Liver (tissue), 9 donors: Measurements from ENCODE around the gene GABRA5. TPM values are rescaled to one million over a fixed set of nuclear protein-coding genes. Genes with fewer than 3 reads are reported as not detected.

Experiments
- DNase-seq: peaks from one replicate; pipeline ENCODE4 v3.0.0-alpha.2; 2017; ENCODE audit warnings: low spot score
- H3K27ac ChIP-seq, 2 donors: one replicate each; pipeline ENCODE4 v1.7.0; 2013; ENCODE audit warnings: inconsistent platforms in 2 of 2, low read length in 2 of 2, control low read depth in 1 of 2, low read depth in 1 of 2, mild to moderate bottlenecking in 1 of 2
- H3K27me3 ChIP-seq, 4 donors: one replicate each; pipeline versions ENCODE4 v1.6.1 to v1.7.0; 2013; ENCODE audit warnings: low read length in 3 of 4, inconsistent platforms in 1 of 4, mild to moderate bottlenecking in 1 of 4, moderate library complexity in 1 of 4; ENCODE audit not compliant: control insufficient read depth in 4 of 4, insufficient read depth in 4 of 4
- H3K36me3 ChIP-seq, 4 donors: one replicate each; pipeline versions ENCODE4 v1.6.1 to v1.7.0; 2013; ENCODE audit warnings: low read length in 3 of 4, mild to moderate bottlenecking in 3 of 4, low read depth in 1 of 4, moderate library complexity in 1 of 4; ENCODE audit not compliant: control insufficient read depth in 4 of 4, insufficient read depth in 3 of 4
- H3K4me1 ChIP-seq, 4 donors: one replicate each; pipeline versions ENCODE4 v1.6.1 to v1.7.0; 2013; ENCODE audit warnings: low read length in 3 of 4, mild to moderate bottlenecking in 3 of 4, moderate library complexity in 1 of 4; ENCODE audit not compliant: control insufficient read depth in 4 of 4, insufficient read depth in 4 of 4
- H3K4me3 ChIP-seq, 3 donors: one replicate each; pipeline versions ENCODE4 v1.6.1 to v1.7.0; 2013; ENCODE audit warnings: low read length in 3 of 3, control low read depth in 1 of 3, low read depth in 1 of 3, mild to moderate bottlenecking in 1 of 3
- H3K9ac ChIP-seq, 2 donors: one replicate each; pipeline ENCODE4 v1.7.0; 2013; ENCODE audit warnings: low read length in 2 of 2, mild to moderate bottlenecking in 2 of 2, moderate library complexity in 2 of 2, control low read depth in 1 of 2, low read depth in 1 of 2
- H3K9me3 ChIP-seq, 4 donors: one replicate each; pipeline versions ENCODE4 v1.6.1 to v1.7.0; 2013; ENCODE audit warnings: low read length in 3 of 4; ENCODE audit not compliant: control insufficient read depth in 4 of 4
- CTCF ChIP-seq: fragments of 150-350 bp; IDR thresholded peaks from 2 replicates; pipeline ENCODE4 v1.5.1; 2017; ENCODE audit warnings: improper control_type of control experiment, low read depth, low read length; ENCODE audit not compliant: missing input control
- FOXA1 ChIP-seq: IDR thresholded peaks from 2 replicates; pipeline ENCODE4 v1.6.1; 2016; ENCODE audit warnings: antibody characterized with exemption
- FOXA2 ChIP-seq: IDR thresholded peaks from 2 replicates; pipeline ENCODE4 v1.6.1; 2016; ENCODE audit warnings: antibody characterized with exemption
- GABPA ChIP-seq, 2 donors: IDR thresholded peaks in 1 of 2; conservative IDR thresholded peaks in 1 of 2; 2 replicates each; pipeline ENCODE4 v1.6.1; 2016; ENCODE audit warnings: antibody characterized with exemption in 2 of 2, mild to moderate bottlenecking in 1 of 2, moderate library complexity in 1 of 2
- HNF4A ChIP-seq, 2 donors: conservative IDR thresholded peaks; 2 replicates each; pipeline ENCODE4 v1.6.1; 2016; ENCODE audit warnings: antibody characterized with exemption in 2 of 2, mild to moderate bottlenecking in 2 of 2
- HNF4G ChIP-seq: IDR thresholded peaks from 2 replicates; pipeline ENCODE4 v1.6.1; 2016; ENCODE audit warnings: antibody characterized with exemption
- JUND ChIP-seq, 2 donors: IDR thresholded peaks; 2 replicates each; pipeline ENCODE4 v1.6.1; 2016; ENCODE audit warnings: antibody characterized with exemption in 2 of 2
- MAX ChIP-seq: IDR thresholded peaks from 2 replicates; pipeline ENCODE4 v1.6.1; 2016; ENCODE audit warnings: antibody characterized with exemption
- NR2F2 ChIP-seq: IDR thresholded peaks from 2 replicates; pipeline ENCODE4 v1.6.1; 2016; ENCODE audit warnings: antibody characterized with exemption
- RAD21 ChIP-seq, 2 donors: IDR thresholded peaks; 2 replicates each; pipeline ENCODE4 v1.6.1; 2016; ENCODE audit warnings: antibody characterized with exemption in 2 of 2, mild to moderate bottlenecking in 2 of 2
- SP1 ChIP-seq: IDR thresholded peaks from 2 replicates; pipeline ENCODE4 v1.6.1; 2018; ENCODE audit warnings: antibody characterized with exemption, mild to moderate bottlenecking
- TAF1 ChIP-seq: conservative IDR thresholded peaks from 2 replicates; pipeline ENCODE4 v1.6.1; 2016; ENCODE audit warnings: antibody characterized with exemption, mild to moderate bottlenecking
- YY1 ChIP-seq: IDR thresholded peaks from 2 replicates; pipeline ENCODE4 v1.6.1; 2016; ENCODE audit warnings: antibody characterized with exemption, mild to moderate bottlenecking
- WGBS: extraction: QIAGEN DNeasy Blood & Tissue Kit; methylation state at CpG from one replicate; pipeline ENCODE4 v1.1.7; 2013; 5-methylcytosine and 5-hydroxymethylcytosine counted together
- polyA plus RNA-seq, 2 donors: library from polyadenylated mRNA; stranded (reverse) in 1 of 2; unstranded in 1 of 2; fragments of 200-250 nt in 1 of 2; fragments of >200 nt in 1 of 2; fragmentation: Nextera tagmentation in 1 of 2; extraction: Ambion mirVana in 1 of 2; gene quantifications; one replicate each; pipeline versions ENCODE4 v1.2.1 to v1.2.3, GENCODE V29; 2013 to 2015
- total RNA-seq, 2 donors: library from RNA; depleted of rRNA; stranded (reverse); fragments of >200 nt; gene quantifications; one replicate each; pipeline ENCODE4 v1.2.3, GENCODE V29; 2014
- TF ChIP-seq, protein P1 (sequence below): IDR thresholded peaks from 2 replicates; pipeline ENCODE4 v1.6.1; 2016; ENCODE audit warnings: antibody characterized with exemption, mild to moderate bottlenecking
- TF ChIP-seq, protein P2 (sequence below): IDR thresholded peaks from 2 replicates; pipeline ENCODE4 v1.6.1; 2016; ENCODE audit warnings: antibody characterized with exemption
- donor health status: healthy.
- donor health status: healthy.
- donor health status: healthy.
- donor health status: healthy.
- donor health status: healthy.

GABRA5 gene
- total and polyA plus RNA-seq, 4 donors: not detected

- Histone ChIP-seq H3K36me3 (no peaks in the 10 kb centered on the region), H3K4me3 (no peak overlapping the region), H3K27ac (no peak overlapping the region), H3K9ac (no peak overlapping the region), H3K4me1 (no peaks in the 10 kb centered on the region), H3K27me3 (peaks cover 0 to 5% (median 2%) of the 10 kb centered on the region in 4 donors), H3K9me3 (no peaks in the 10 kb centered on the region)
- 74% methylated on average over 6 of the region's 6 CpGs for WGBS
- TF ChIP-seq HNF4A (conservative IDR thresholded peaks at IDR 0.05): no peak
- no peak for TF ChIP-seq MAX
- TF ChIP-seq YY1: no peak
- TF ChIP-seq HNF4G: no peak
- TF ChIP-seq, protein P1, sequence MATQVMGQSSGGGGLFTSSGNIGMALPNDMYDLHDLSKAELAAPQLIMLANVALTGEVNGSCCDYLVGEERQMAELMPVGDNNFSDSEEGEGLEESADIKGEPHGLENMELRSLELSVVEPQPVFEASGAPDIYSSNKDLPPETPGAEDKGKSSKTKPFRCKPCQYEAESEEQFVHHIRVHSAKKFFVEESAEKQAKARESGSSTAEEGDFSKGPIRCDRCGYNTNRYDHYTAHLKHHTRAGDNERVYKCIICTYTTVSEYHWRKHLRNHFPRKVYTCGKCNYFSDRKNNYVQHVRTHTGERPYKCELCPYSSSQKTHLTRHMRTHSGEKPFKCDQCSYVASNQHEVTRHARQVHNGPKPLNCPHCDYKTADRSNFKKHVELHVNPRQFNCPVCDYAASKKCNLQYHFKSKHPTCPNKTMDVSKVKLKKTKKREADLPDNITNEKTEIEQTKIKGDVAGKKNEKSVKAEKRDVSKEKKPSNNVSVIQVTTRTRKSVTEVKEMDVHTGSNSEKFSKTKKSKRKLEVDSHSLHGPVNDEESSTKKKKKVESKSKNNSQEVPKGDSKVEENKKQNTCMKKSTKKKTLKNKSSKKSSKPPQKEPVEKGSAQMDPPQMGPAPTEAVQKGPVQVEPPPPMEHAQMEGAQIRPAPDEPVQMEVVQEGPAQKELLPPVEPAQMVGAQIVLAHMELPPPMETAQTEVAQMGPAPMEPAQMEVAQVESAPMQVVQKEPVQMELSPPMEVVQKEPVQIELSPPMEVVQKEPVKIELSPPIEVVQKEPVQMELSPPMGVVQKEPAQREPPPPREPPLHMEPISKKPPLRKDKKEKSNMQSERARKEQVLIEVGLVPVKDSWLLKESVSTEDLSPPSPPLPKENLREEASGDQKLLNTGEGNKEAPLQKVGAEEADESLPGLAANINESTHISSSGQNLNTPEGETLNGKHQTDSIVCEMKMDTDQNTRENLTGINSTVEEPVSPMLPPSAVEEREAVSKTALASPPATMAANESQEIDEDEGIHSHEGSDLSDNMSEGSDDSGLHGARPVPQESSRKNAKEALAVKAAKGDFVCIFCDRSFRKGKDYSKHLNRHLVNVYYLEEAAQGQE: no peak
- no peak for TF ChIP-seq CTCF
- no peak for DNase-seq
These were observed 8.1 kb downstream of the GABRA5 start for GRCh38 chr15:26874774-26875475.

GRCh38 chr15:26875476-26875850, 8.6 kb downstream of the GABRA5 start:
- Histone ChIP-seq H3K4me1 (no peaks in the 10 kb centered on the region), H3K9ac (no peak overlapping the region), H3K27ac (no peak overlapping the region), H3K36me3 (no peaks in the 10 kb centered on the region), H3K9me3 (no peaks in the 10 kb centered on the region), H3K27me3 (peaks cover 0 to 4% (median 1%) of the 10 kb centered on the region in 4 donors), H3K4me3 (no peak overlapping the region)
- DNase-seq: no peak
- 53% methylated on average over 8 of the region's 8 CpGs for WGBS
- TF ChIP-seq YY1 (no peak), HNF4G (no peak), JUND (IDR thresholded peaks at IDR 0.05) (no peak), TAF1 (no peak), FOXA2 (no peak), RAD21 (IDR thresholded peaks at IDR 0.05) (no peak), MAX (no peak), FOXA1 (no peak), SP1 (no peak), CTCF (no peak), NR2F2 (no peak), GABPA (IDR thresholded peaks at IDR 0.05 in 1 of 2, conservative IDR thresholded peaks at IDR 0.05 in 1 of 2) (no peak)
- TF ChIP-seq, protein P1: no peak
- TF ChIP-seq, protein P2, sequence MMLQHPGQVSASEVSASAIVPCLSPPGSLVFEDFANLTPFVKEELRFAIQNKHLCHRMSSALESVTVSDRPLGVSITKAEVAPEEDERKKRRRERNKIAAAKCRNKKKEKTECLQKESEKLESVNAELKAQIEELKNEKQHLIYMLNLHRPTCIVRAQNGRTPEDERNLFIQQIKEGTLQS: no peak
